Measurements from ENCODE around the gene CCDC185.

DNA sequence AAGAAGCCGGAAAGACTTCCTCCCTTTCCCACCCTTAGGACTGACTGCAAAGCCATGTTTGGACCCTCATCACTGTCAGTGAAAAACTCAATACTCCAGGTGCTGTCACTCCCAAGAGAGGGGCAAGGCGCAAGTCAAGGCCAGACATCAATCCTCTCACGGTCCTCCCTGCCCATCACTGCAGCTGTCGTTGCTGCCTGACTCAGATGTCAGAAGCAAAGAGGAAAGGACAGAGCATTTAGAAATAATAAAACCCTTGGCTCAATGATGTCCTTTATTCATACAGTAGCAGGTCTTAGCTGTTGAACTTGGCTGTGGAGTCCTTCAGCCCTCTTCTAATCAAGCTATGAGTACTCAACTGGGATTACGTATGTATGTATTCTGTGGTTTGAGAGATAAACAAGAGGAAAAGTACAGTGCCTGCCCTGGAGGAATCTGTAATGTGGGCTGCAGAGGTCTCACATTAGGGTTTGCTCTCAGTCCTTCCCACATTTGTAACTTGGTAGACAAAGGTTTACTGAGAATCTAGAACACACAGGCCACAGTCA lies 42.8 kb upstream of the CCDC185 start:
- TF ChIP-seq POLR2AphosphoS5 (IDR thresholded peaks at IDR 0.05; ENCODE audit: low read depth, low read length), result no peak
- TF ChIP-seq TAF1 (IDR thresholded peaks at IDR 0.05; ENCODE audit: borderline replicate concordance, insufficient read depth, low read length), result no peak
- TF ChIP-seq, protein P1, sequence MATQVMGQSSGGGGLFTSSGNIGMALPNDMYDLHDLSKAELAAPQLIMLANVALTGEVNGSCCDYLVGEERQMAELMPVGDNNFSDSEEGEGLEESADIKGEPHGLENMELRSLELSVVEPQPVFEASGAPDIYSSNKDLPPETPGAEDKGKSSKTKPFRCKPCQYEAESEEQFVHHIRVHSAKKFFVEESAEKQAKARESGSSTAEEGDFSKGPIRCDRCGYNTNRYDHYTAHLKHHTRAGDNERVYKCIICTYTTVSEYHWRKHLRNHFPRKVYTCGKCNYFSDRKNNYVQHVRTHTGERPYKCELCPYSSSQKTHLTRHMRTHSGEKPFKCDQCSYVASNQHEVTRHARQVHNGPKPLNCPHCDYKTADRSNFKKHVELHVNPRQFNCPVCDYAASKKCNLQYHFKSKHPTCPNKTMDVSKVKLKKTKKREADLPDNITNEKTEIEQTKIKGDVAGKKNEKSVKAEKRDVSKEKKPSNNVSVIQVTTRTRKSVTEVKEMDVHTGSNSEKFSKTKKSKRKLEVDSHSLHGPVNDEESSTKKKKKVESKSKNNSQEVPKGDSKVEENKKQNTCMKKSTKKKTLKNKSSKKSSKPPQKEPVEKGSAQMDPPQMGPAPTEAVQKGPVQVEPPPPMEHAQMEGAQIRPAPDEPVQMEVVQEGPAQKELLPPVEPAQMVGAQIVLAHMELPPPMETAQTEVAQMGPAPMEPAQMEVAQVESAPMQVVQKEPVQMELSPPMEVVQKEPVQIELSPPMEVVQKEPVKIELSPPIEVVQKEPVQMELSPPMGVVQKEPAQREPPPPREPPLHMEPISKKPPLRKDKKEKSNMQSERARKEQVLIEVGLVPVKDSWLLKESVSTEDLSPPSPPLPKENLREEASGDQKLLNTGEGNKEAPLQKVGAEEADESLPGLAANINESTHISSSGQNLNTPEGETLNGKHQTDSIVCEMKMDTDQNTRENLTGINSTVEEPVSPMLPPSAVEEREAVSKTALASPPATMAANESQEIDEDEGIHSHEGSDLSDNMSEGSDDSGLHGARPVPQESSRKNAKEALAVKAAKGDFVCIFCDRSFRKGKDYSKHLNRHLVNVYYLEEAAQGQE (IDR thresholded peaks at IDR 0.05; ENCODE audit: insufficient read depth in 1 of 2, low read depth in 2 of 2, low read length in 2 of 2), result no peak
- no peak for TF ChIP-seq SIN3A (IDR thresholded peaks at IDR 0.05; ENCODE audit: borderline replicate concordance, insufficient read depth, low read length)
